Measurements from ENCODE around the gene TOB1. TPM values are rescaled to one million over a fixed set of nuclear protein-coding genes. Genes with fewer than 3 reads are reported as not detected.

The TOB1 gene
- total and polyA plus RNA-seq, 2 experiments from 2014 or later: 12.1 to 46.9 TPM

DNA sequence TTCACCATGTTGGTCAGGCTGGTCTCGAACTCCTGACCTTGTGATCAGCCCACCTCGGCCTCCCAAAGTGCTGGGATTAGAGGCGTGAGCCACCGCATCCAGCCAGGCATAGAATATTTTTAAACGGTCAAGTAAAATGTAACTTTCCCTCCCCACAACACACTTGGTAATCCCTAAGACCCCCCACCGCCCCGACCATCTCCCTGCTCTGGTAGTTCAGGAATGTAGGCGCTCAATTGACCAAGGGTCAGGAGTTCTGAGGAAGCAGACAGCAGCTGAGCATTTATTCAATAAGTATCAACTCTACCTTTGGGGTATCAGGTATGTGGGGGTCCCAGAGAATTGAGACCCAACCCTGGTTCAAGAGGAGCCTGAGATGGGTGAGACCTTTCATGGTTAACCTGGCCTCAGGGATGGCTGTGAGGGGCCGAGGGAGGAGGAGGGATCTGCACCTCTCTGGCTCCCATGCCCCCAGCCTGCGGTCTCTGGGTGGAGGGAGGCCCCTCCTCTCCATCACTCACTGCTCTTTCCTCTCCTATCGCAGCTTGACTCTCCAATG is 48.4 kb upstream of the TOB1 start (continued):
- TF ChIP-seq, protein P1, sequence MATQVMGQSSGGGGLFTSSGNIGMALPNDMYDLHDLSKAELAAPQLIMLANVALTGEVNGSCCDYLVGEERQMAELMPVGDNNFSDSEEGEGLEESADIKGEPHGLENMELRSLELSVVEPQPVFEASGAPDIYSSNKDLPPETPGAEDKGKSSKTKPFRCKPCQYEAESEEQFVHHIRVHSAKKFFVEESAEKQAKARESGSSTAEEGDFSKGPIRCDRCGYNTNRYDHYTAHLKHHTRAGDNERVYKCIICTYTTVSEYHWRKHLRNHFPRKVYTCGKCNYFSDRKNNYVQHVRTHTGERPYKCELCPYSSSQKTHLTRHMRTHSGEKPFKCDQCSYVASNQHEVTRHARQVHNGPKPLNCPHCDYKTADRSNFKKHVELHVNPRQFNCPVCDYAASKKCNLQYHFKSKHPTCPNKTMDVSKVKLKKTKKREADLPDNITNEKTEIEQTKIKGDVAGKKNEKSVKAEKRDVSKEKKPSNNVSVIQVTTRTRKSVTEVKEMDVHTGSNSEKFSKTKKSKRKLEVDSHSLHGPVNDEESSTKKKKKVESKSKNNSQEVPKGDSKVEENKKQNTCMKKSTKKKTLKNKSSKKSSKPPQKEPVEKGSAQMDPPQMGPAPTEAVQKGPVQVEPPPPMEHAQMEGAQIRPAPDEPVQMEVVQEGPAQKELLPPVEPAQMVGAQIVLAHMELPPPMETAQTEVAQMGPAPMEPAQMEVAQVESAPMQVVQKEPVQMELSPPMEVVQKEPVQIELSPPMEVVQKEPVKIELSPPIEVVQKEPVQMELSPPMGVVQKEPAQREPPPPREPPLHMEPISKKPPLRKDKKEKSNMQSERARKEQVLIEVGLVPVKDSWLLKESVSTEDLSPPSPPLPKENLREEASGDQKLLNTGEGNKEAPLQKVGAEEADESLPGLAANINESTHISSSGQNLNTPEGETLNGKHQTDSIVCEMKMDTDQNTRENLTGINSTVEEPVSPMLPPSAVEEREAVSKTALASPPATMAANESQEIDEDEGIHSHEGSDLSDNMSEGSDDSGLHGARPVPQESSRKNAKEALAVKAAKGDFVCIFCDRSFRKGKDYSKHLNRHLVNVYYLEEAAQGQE (IDR thresholded peaks at IDR 0.05; ENCODE audit: unreplicated experiment): no peak
- TF ChIP-seq JUNB (IDR thresholded peaks at IDR 0.05; ENCODE audit: unreplicated experiment) (no peak), EZH2 (IDR thresholded peaks at IDR 0.05; ENCODE audit: low read depth, unreplicated experiment) (no peak), NANOG (IDR thresholded peaks at IDR 0.05; ENCODE audit: borderline replicate concordance) (no peak), STAT1 (IDR thresholded peaks at IDR 0.05; ENCODE audit: unreplicated experiment) (no peak), POLR2AphosphoS5 (IDR thresholded peaks at IDR 0.05; ENCODE audit: low read depth) (no peak), CREB1 (CRISPR knock-in tag; IDR thresholded peaks at IDR 0.05; ENCODE audit: low read depth) (no peak), ZNF114 (CRISPR knock-in tag; IDR thresholded peaks at IDR 0.05) (no peak), ZNF331 (CRISPR knock-in tag; IDR thresholded peaks at IDR 0.05; ENCODE audit: low read depth) (no peak)
- TF ChIP-seq, protein P2, sequence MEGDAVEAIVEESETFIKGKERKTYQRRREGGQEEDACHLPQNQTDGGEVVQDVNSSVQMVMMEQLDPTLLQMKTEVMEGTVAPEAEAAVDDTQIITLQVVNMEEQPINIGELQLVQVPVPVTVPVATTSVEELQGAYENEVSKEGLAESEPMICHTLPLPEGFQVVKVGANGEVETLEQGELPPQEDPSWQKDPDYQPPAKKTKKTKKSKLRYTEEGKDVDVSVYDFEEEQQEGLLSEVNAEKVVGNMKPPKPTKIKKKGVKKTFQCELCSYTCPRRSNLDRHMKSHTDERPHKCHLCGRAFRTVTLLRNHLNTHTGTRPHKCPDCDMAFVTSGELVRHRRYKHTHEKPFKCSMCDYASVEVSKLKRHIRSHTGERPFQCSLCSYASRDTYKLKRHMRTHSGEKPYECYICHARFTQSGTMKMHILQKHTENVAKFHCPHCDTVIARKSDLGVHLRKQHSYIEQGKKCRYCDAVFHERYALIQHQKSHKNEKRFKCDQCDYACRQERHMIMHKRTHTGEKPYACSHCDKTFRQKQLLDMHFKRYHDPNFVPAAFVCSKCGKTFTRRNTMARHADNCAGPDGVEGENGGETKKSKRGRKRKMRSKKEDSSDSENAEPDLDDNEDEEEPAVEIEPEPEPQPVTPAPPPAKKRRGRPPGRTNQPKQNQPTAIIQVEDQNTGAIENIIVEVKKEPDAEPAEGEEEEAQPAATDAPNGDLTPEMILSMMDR (conservative IDR thresholded peaks at IDR 0.05; ENCODE audit: low read depth in 2 of 2): no peak
- TF ChIP-seq, protein P3, sequence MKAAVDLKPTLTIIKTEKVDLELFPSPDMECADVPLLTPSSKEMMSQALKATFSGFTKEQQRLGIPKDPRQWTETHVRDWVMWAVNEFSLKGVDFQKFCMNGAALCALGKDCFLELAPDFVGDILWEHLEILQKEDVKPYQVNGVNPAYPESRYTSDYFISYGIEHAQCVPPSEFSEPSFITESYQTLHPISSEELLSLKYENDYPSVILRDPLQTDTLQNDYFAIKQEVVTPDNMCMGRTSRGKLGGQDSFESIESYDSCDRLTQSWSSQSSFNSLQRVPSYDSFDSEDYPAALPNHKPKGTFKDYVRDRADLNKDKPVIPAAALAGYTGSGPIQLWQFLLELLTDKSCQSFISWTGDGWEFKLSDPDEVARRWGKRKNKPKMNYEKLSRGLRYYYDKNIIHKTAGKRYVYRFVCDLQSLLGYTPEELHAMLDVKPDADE (IDR thresholded peaks at IDR 0.05): no peak

DNA sequence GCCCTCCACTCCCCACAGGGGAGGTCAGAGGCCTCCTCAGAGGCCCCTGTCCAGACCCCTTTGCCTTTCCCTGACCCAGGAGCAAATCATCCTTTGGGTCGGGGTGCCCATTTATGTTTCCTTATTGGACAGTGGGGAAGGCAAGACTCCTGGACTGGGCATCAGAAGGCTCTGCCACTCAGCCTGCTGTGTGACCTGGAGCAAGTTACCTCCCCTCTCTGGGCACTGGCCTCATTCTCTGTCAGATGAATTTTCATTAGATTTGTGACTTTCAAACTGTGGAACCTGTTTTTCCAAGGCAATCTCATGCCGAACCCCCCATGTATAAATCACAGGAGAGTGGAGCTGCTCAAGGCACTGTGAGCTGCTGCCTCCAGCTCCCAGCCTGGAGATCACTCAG is 47.0 kb upstream of the TOB1 start:
- Mint-ChIP-seq H3K36me3 (ENCODE audit: low read depth) (no peaks in the 10 kb centered on the region), H3K27ac (no peak overlapping the region), H3K9me3 (no peaks in the 10 kb centered on the region), H3K27me3 (ENCODE audit: insufficient read depth, low read depth, poor library complexity) (peaks cover 11% of the 10 kb centered on the region), H3K4me3 (no peak overlapping the region), H3K4me1 (peaks cover 56% of the 10 kb centered on the region)
- no peak overlapping the region for H2AFZ ChIP-seq
- H3K4me3 ChIP-seq: no peak overlapping the region
- peaks cover 26% of the 10 kb centered on the region for H3K4me1 ChIP-seq (ENCODE audit: insufficient read depth)
- H3K36me3 ChIP-seq (ENCODE audit: insufficient read depth): no peaks in the 10 kb centered on the region
- no peaks in the 10 kb centered on the region for H3F3A ChIP-seq (replicated peaks; ENCODE audit: low read depth)
- no peak overlapping the region for H3K4me2 ChIP-seq
- no peaks in the 10 kb centered on the region for H3K79me2 ChIP-seq (replicated peaks; ENCODE audit: insufficient read depth)
- ATAC-seq: no peak
- H4K20me1 ChIP-seq (replicated peaks; ENCODE audit: insufficient read depth): no peaks in the 10 kb centered on the region
- H3K27me3 ChIP-seq (ENCODE audit: insufficient read depth): no peaks in the 10 kb centered on the region
- no peaks in the 10 kb centered on the region for H3K9me2 ChIP-seq (ENCODE audit: insufficient read depth)
- TF ChIP-seq, protein P2 (conservative IDR thresholded peaks at IDR 0.05; ENCODE audit: low read depth in 2 of 2): no peak
- no peak for TF ChIP-seq POLR2AphosphoS5 (IDR thresholded peaks at IDR 0.05; ENCODE audit: low read depth)
- TF ChIP-seq, protein P3 (IDR thresholded peaks at IDR 0.05): no peak
- DNase-seq (ENCODE audit: low spot score): no peak
- H3K27ac ChIP-seq (ENCODE audit: low read depth): no peak overlapping the region
